Measurements from ENCODE around the gene MXD3.

MXD3 gene

DNA sequence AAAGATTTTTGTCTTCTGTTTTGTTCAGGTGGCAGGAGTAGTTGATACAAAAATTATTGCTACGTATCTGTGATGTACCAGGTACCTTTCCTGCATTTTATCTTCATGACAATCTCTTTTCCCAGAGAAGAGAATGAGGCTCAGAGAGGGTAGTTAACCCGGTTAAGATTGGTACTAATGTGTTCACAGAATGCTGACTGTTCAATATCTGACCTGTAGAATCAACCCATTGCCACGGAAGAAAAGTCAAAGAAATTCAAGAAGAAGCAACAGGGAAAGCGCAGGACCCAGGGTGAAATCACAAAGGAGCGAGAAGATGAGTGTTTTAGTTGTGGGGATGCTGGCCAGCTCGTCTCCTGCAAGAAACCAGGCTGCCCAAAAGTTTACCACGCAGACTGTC, 20.0 kb downstream of the MXD3 start:
- H3K27ac ChIP-seq: no peak overlapping the region
- no peak for DNase-seq (ENCODE audit: low spot score)
- TF ChIP-seq, protein P1, sequence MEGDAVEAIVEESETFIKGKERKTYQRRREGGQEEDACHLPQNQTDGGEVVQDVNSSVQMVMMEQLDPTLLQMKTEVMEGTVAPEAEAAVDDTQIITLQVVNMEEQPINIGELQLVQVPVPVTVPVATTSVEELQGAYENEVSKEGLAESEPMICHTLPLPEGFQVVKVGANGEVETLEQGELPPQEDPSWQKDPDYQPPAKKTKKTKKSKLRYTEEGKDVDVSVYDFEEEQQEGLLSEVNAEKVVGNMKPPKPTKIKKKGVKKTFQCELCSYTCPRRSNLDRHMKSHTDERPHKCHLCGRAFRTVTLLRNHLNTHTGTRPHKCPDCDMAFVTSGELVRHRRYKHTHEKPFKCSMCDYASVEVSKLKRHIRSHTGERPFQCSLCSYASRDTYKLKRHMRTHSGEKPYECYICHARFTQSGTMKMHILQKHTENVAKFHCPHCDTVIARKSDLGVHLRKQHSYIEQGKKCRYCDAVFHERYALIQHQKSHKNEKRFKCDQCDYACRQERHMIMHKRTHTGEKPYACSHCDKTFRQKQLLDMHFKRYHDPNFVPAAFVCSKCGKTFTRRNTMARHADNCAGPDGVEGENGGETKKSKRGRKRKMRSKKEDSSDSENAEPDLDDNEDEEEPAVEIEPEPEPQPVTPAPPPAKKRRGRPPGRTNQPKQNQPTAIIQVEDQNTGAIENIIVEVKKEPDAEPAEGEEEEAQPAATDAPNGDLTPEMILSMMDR (conservative IDR thresholded peaks at IDR 0.05; ENCODE audit: low read depth): no peak
- ChIA-PET POLR2A (ENCODE audit: low non-redundant PET) (no interaction called here), CTCF (no interaction called here)

DNA sequence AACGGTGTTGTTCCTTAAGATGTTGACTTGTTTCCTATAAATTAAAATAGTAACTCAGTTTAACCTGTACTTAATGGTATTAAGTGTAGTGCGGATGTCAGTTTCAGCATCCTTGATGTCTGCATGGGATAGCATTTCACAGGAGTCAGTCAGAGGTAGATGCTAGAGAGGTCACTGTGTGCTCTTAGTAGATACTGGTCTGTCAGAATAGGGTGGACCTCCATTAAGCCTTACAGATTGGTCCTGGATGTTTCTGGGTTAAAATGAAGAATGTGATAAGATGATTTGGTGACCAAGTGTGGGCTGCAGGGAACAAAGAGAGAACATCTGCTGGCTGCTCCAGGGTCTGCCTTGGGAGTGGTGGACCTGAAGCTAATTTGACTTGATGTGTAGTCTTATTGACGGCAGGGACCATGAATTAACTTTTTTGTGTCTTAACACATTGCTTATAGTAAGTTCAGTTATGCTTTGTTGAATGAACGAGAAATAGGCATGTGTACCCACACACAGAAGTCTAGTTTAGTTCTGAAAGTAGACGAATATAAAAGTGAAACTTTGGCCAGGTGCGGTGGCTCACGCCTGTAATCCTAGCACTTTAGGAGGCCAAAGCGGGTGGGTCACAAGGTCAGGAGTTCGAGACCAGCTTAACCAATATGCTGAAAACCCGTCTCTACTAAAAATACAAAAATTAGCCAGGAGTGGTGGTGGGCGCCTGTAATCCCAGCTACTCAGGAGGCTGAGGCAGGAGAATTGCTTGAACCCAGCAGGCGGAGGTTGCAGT, 20.7 kb downstream of the MXD3 start:
- CTCF ChIA-PET: interaction anchor here (0.8 kb wide), 1 partner anchor 27 kb away, joined by 3 read pairs; no protein-coding TSS in a partner anchor

DNA sequence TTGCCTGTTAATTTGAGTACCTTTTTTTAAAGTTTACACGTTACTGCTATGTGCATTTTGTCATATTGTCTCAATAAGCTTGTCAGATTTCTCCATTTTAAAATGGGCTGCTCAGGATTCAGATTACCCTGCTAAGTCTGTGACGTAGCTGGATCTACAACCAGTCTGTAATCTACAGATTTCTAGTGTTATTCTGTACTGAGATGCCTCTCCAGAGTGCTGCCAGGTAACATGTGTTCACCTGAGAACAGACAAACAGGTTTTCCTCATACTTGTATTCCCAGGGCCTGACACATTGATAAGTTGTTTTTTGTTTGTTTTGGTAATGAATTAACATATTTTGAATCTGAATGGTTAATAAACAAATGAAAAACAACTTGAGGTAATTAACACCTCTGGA, 23.5 kb downstream of the MXD3 start:
- ChIA-PET CTCF (no interaction called here), POLR2A (ENCODE audit: low non-redundant PET) (no interaction called here)
- no peak for DNase-seq (ENCODE audit: low spot score)
- H3K27ac ChIP-seq: no peak overlapping the region
- TF ChIP-seq, protein P1 (conservative IDR thresholded peaks at IDR 0.05; ENCODE audit: low read depth): no peak

More for the DNA sequence above, 20.7 kb downstream of the MXD3 start:
- POLR2A ChIA-PET (ENCODE audit: low non-redundant PET): no interaction called here
- DNase-seq (ENCODE audit: low spot score): no peak
- TF ChIP-seq, protein P1 (conservative IDR thresholded peaks at IDR 0.05; ENCODE audit: low read depth): no peak
- no peak overlapping the region for H3K27ac ChIP-seq

DNA sequence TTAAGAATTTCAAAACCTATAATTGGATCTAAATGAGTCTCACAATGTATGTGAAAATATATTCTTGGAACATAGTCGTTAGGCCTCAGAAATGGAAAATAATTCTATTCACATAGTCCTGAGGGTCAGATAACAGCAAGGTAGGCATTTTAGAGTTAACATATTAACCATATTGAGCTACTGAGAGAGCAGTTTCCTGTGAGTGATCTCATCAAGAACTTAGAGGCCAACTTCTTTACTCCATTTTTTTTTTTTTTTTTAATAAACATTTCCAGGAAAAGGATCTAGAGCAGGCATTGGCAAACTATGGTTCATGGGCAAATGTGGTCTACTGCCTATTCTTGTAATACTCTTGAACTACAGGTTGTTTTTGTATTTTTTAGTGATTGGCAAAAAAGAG, 34.8 kb downstream of the MXD3 start:
- no peak for DNase-seq (ENCODE audit: low spot score)
- TF ChIP-seq, protein P1 (conservative IDR thresholded peaks at IDR 0.05; ENCODE audit: low read depth): no peak
- POLR2A ChIA-PET (ENCODE audit: low non-redundant PET): no interaction called here
- CTCF ChIA-PET: interaction anchor here (0.6 kb wide), 2 partner anchors 219 to 1888 kb away, joined by 3 to 6 read pairs; no protein-coding TSS in a partner anchor
- no peak overlapping the region for H3K27ac ChIP-seq

DNA sequence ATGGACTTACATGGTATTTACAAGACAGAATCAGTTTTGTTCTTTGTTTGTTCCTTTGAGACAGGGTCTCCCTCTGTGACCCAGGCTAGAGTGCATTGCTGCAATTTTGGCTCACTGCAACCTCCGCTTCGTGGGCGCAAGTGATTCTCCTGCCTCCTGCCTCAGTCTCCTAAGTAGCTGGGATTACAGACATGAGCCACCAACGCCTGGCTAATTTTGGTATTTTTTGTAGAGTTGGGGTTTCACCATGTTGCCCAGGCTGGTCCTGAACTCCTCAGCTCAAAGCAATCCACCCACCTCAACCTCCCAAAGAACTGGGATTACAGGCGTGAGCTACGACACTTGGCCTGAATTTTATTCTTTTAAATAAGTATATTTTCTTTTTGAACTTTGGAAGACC, 35.8 kb downstream of the MXD3 start:
- POLR2A ChIA-PET (ENCODE audit: low non-redundant PET): interaction anchor here (0.7 kb wide), 1 partner anchor 207 kb away, joined by 5 read pairs; no protein-coding TSS in a partner anchor
- TF ChIP-seq, protein P1 (conservative IDR thresholded peaks at IDR 0.05; ENCODE audit: low read depth): no peak
- DNase-seq (ENCODE audit: low spot score): no peak
- H3K27ac ChIP-seq: no peak overlapping the region
- CTCF ChIA-PET: no interaction called here

DNA sequence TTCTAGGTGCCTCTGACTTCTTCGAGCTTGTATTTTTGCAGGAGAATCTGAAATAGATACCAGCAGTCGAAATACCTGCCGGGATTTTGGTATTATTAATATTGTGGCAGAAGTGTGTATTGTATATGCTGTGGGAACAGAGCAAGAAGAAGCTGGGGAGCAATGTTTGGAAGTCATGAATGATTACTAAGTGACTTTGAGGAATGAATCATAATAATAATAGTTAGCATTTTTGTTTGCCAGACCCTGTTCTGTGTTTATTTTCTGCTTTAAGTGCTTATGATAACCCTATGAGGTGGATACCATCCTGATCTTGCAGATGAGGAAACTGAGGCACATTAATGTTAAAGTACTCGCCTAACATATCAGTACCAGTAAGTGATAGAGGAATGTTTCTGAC, 40.6 kb downstream of the MXD3 start:
- H3K27ac ChIP-seq: no peak overlapping the region
- TF ChIP-seq, protein P1 (conservative IDR thresholded peaks at IDR 0.05; ENCODE audit: low read depth): no peak
- CTCF ChIA-PET: interaction anchor here (1.2 to 1.8 kb wide), 2 partner anchors 142 to 158 kb away, joined by 3 to 5 read pairs; no protein-coding TSS in a partner anchor
- POLR2A ChIA-PET (ENCODE audit: low non-redundant PET): no interaction called here
- no peak for DNase-seq (ENCODE audit: low spot score)
